Dermis blood vessel endothelial cell (primary cell): ENCODE measurements around the gene EFCC1. TPM values are rescaled to one million over a fixed set of nuclear protein-coding genes. Genes with fewer than 3 reads are reported as not detected.
A peak's percentile ranks its signal among the peaks of the same experiment; 100 is the strongest.

Source experiments
- DNase-seq: peaks from one replicate; pipeline ENCODE4 v3.0.0; 2010
- total RNA-seq: library from RNA; depleted of rRNA; stranded (reverse); fragments of >200 nt; gene quantifications from 2 replicates; pipeline ENCODE4 v1.2.3, GENCODE V29; 2014

The EFCC1 gene
- total RNA-seq, 1 donor from 2014 or later, result 12.1 TPM

- no peak for DNase-seq
Measured at GRCh38 chr3:129033633-129034321, 32.7 kb downstream of the EFCC1 start.

GRCh38 chr3:129034642-129035041 lies 33.5 kb downstream of the EFCC1 start:
- DNase-seq, result peak; percentile 27

GRCh38 chr3:129035360-129036221 lies 34.5 kb downstream of the EFCC1 start:
- DNase-seq, result no peak

- DNase-seq, result no peak
Measured at GRCh38 chr3:129036222-129037092, 35.4 kb downstream of the EFCC1 start.

- no peak for DNase-seq
Measured at GRCh38 chr3:129037093-129037419, 36.0 kb downstream of the EFCC1 start.

- DNase-seq, result no peak
Measured at GRCh38 chr3:129038121-129038855, 37.2 kb downstream of the EFCC1 start.

GRCh38 chr3:129039271-129040038 lies 38.4 kb downstream of the EFCC1 start:
- DNase-seq, result peak; percentile 38

GRCh38 chr3:129040039-129040336 lies 38.9 kb downstream of the EFCC1 start:
- no peak for DNase-seq

- no peak for DNase-seq
Measured at GRCh38 chr3:129040579-129041300, 39.6 kb downstream of the EFCC1 start.

- DNase-seq, result peak; percentile 31
Measured at GRCh38 chr3:129045675-129046036, 44.6 kb downstream of the EFCC1 start.

- peak; percentile 17 for DNase-seq
Measured at GRCh38 chr3:129046037-129046731, 45.1 kb downstream of the EFCC1 start.

- no peak for DNase-seq
Measured at GRCh38 chr3:129046732-129047552, 45.8 kb downstream of the EFCC1 start.

GRCh38 chr3:129047553-129047839 lies 46.4 kb downstream of the EFCC1 start:
- DNase-seq, result no peak

GRCh38 chr3:129050556-129051295 lies 49.6 kb downstream of the EFCC1 start:
- DNase-seq, result no peak

- no peak for DNase-seq
Measured at GRCh38 chr3:129051871-129052340, 50.8 kb downstream of the EFCC1 start.

- peak; percentile 30 for DNase-seq
Measured at GRCh38 chr3:129052675-129053074, 51.6 kb downstream of the EFCC1 start.

GRCh38 chr3:129054605-129055104 lies 53.6 kb downstream of the EFCC1 start:
- DNase-seq, result peak; percentile 18

- no peak for DNase-seq
Measured at GRCh38 chr3:129056451-129057173, 55.5 kb downstream of the EFCC1 start.
